Upper lobe of right lung (tissue), 1 donor: ENCODE measurements around the gene TSACC. TPM values are rescaled to one million over a fixed set of nuclear protein-coding genes. Genes with fewer than 3 reads are reported as not detected.

Experiments
- ATAC-seq: fragments of 200-7000 bp; cut with Tn5 transposase; one replicate; pipeline ENCODE4 v1.9.1; 2020; ENCODE audit warnings: mild to moderate bottlenecking, moderate library complexity
- DNase-seq: peaks from one replicate; pipeline ENCODE4 v3.0.0-alpha.2; 2020
- H3K27ac ChIP-seq: fragments of 200-600 bp; one replicate; pipeline ENCODE4 v1.8.0; 2022
- H3K27me3 ChIP-seq: fragments of 200-600 bp; one replicate; pipeline ENCODE4 v1.8.0; 2022; ENCODE audit warnings: mild to moderate bottlenecking
- H3K36me3 ChIP-seq: fragments of 200-600 bp; one replicate; pipeline ENCODE4 v1.8.0; 2022
- H3K4me1 ChIP-seq: fragments of 200-600 bp; one replicate; pipeline ENCODE4 v1.8.0; 2022
- H3K4me3 ChIP-seq: fragments of 200-600 bp; one replicate; pipeline ENCODE4 v1.8.0; 2022; ENCODE audit warnings: mild to moderate bottlenecking
- H3K9me3 ChIP-seq: fragments of 200-600 bp; one replicate; pipeline ENCODE4 v1.8.0; 2022
- intact Hi-C: fragments of 100-400 bp; cut with DNase I; formaldehyde crosslinking; loops from one replicate; pipeline ENCODE4 v1.11.0; 2022
- total RNA-seq: library from RNA; stranded (reverse); fragmentation: NEBNext Ultra II Directional; extraction: Animal tissue kit (Norgen Biotek cat#: 25700); gene quantifications from one replicate; pipeline ENCODE4 v1.2.1, GENCODE V29; 2021
- TF ChIP-seq, protein P1 (sequence below): fragments of 200-600 bp; IDR thresholded peaks from one replicate; pipeline ENCODE4 v1.8.0; 2022; ENCODE audit warnings: antibody characterized with exemption
- donor health status: DM: no; HTN: yes; CAD: no; lungs with severe emphysema.

Gene TSACC
- total RNA-seq, 1 donor from 2014 or later: not detected

DNA sequence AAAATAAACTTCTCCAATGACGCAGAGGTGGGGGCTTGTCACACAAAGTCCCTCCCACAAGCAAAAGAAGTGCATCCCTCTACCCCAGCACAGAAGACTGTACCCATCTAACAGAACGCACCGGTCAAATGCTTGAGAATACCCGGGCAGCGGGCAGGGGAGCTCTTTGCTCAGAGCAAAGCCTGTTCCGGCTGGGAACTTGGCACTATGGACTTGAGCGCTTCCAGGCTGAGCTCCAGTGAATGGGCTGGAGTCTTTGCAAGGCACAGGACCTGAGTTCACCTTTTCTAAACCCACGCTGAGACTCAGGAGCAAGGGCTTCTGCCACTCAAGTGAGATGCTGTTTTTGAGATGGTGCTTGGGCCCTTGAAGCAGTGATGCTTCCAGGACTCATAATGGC is 51.0 kb downstream of the TSACC start:
- H3K27ac ChIP-seq: no peak overlapping the region
- H3K36me3 ChIP-seq: no peaks in the 10 kb centered on the region
- DNase-seq (no peak), ATAC-seq (no peak)
- intact Hi-C loops: no loop called here
- H3K9me3 ChIP-seq: no peaks in the 10 kb centered on the region
- TF ChIP-seq, protein P1, sequence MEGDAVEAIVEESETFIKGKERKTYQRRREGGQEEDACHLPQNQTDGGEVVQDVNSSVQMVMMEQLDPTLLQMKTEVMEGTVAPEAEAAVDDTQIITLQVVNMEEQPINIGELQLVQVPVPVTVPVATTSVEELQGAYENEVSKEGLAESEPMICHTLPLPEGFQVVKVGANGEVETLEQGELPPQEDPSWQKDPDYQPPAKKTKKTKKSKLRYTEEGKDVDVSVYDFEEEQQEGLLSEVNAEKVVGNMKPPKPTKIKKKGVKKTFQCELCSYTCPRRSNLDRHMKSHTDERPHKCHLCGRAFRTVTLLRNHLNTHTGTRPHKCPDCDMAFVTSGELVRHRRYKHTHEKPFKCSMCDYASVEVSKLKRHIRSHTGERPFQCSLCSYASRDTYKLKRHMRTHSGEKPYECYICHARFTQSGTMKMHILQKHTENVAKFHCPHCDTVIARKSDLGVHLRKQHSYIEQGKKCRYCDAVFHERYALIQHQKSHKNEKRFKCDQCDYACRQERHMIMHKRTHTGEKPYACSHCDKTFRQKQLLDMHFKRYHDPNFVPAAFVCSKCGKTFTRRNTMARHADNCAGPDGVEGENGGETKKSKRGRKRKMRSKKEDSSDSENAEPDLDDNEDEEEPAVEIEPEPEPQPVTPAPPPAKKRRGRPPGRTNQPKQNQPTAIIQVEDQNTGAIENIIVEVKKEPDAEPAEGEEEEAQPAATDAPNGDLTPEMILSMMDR: no peak
- H3K4me1 ChIP-seq: peaks cover 2% of the 10 kb centered on the region
- peaks cover 60% of the 10 kb centered on the region for H3K27me3 ChIP-seq
- H3K4me3 ChIP-seq: no peak overlapping the region

DNA sequence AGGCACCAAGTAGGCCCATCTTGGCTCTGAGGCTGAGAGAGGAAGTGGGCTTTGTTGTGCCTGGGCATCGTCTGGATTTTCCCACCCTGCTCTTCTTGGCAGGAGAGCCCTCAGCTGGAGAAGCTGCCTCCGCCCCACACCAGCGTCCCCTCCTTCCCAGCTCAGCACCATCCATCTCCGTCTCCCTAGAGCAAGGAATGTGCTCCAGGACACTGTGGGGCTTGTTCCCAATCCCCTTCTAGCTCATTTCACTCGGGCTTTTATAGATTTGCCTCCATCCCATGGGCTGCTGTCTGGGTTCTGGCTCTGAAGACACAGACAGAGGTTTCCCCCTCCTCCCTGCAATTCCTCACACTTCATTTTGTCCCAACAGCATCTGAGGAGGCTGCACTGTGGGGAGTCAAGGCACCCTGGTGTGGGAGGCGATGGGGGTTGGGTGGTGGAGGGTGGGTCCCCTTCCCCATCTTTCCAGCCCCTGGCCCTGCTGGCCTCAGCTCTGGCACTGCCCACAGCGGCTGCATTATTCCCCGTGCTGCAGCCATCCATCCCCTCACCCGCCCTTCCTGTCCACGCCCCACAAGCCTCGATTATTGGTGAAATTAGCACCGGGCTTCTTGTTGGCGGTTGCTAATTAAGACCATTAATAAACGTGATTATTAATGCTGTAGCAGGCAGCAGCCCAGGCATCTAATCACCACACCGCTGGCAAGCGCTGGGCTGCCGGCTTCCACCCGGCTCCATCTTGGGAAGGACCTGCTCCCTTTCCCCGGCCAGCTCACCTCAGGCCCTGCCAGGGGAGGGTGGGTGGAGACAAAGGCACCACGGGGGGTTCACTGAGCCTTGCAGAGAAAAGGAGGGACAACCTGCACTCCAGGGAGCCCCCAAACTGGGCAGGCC is 52.4 kb downstream of the TSACC start:
- TF ChIP-seq, protein P1: no peak
- DNase-seq: no peak
- ATAC-seq: no peak
- H3K27ac ChIP-seq: no peak overlapping the region
- no peak overlapping the region for H3K4me3 ChIP-seq
- H3K36me3 ChIP-seq: no peaks in the 10 kb centered on the region
- peaks cover 2% of the 10 kb centered on the region for H3K4me1 ChIP-seq
- intact Hi-C loops: no loop called here
- peaks cover 59% of the 10 kb centered on the region for H3K27me3 ChIP-seq
- no peaks in the 10 kb centered on the region for H3K9me3 ChIP-seq

DNA sequence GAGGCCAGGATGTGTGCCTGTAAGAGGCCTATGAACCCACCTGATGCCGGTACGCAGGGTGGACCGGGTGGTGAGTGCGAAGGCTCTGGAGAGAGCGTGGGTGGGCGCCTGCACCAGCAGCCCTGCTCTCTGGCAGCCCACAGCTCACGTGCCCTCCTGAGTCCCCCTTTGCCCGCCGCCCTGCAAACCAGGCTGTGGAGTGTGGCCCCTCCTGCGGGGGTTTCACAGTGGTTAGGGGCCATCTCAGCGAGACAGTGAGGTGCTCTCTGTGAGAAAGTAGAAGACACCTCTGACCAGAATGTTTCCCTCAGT is 53.0 kb downstream of the TSACC start:
- Histone ChIP-seq H3K9me3 (no peaks in the 10 kb centered on the region), H3K27me3 (peaks cover 53% of the 10 kb centered on the region), H3K36me3 (no peaks in the 10 kb centered on the region), H3K4me1 (peaks cover 2% of the 10 kb centered on the region), H3K4me3 (no peak overlapping the region), H3K27ac (no peak overlapping the region)
- DNase-seq: no peak
- no peak for ATAC-seq
- TF ChIP-seq, protein P1: no peak
- intact Hi-C loops: no loop called here

DNA sequence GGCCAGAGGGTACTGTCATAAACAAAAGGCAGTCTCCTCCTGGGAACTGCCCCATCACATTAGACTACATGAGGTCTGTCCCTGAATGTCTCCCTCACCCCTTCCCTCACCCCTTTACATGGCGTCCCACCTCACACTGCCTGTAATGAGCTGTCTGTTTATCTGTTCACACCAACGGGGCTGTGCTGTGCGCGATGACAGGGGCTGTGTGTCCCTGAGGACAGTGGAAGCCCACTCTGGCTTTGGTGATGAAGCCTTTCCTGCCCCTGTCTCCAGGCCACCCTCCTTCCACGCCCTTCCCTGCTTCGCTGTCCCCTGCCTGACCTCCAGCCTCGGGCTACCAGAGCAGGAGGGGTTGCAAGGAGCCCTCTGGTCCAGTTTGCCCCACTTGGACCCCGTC is 53.4 kb downstream of the TSACC start:
- intact Hi-C loops: no loop called here
- DNase-seq (no peak), ATAC-seq (no peak)
- no peak overlapping the region for H3K27ac ChIP-seq
- no peak overlapping the region for H3K4me3 ChIP-seq
- TF ChIP-seq, protein P1: no peak
- peaks cover 2% of the 10 kb centered on the region for H3K4me1 ChIP-seq
- H3K9me3 ChIP-seq: no peaks in the 10 kb centered on the region
- H3K36me3 ChIP-seq: no peaks in the 10 kb centered on the region
- peaks cover 53% of the 10 kb centered on the region for H3K27me3 ChIP-seq

DNA sequence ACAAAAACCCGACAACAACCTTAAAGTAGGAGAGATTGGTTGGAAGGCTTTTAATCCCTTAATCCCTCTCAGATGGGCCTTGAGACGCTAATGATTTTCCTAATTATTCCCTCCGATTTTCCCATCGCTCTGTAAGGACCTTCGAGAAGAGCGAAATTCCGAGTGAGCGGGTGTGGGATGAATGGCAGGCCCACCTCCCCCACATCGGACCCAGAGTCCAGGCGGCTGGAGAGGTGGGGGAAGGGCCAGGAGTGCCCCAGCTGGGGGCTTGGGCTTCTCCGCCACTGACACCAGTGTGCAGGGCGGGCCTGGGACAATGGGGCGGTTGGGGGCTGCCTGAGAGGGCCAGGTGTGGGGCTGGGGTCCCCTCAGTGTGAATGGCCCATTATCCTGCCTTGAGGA is 54.1 kb downstream of the TSACC start:
- H3K27me3 ChIP-seq: peaks cover 48% of the 10 kb centered on the region
- TF ChIP-seq, protein P1: no peak

More for the DNA sequence above, 54.1 kb downstream of the TSACC start:
- ATAC-seq: no peak
- H3K9me3 ChIP-seq: no peaks in the 10 kb centered on the region
- intact Hi-C loops: no loop called here
- no peak for DNase-seq
- H3K27ac ChIP-seq: no peak overlapping the region
- no peak overlapping the region for H3K4me3 ChIP-seq
- H3K4me1 ChIP-seq: peaks cover 2% of the 10 kb centered on the region
- no peaks in the 10 kb centered on the region for H3K36me3 ChIP-seq
